ENCODE data around the gene PRKAB1. TPM values are rescaled to one million over a fixed set of nuclear protein-coding genes. Genes with fewer than 3 reads are reported as not detected.

Gene PRKAB1
- total RNA-seq, 1 experiment from 2014 or later, result 13.8 TPM

- DNase-seq (ENCODE audit: low read depth), result no peak
Observed at GRCh38 chr12:119710965-119711551, 43.1 kb downstream of the PRKAB1 start.

- DNase-seq (ENCODE audit: low read depth), result no peak
Observed at GRCh38 chr12:119711693-119712092, 43.8 kb downstream of the PRKAB1 start.

GRCh38 chr12:119712721-119713120, 44.8 kb downstream of the PRKAB1 start:
- DNase-seq (ENCODE audit: low read depth), result no peak

GRCh38 chr12:119713551-119714031, 45.7 kb downstream of the PRKAB1 start:
- DNase-seq (ENCODE audit: low read depth), result no peak

- no peak for DNase-seq (ENCODE audit: low read depth)
Observed at GRCh38 chr12:119714614-119715267, 46.8 kb downstream of the PRKAB1 start.

- DNase-seq (ENCODE audit: low read depth), result peak; percentile 35
Observed at GRCh38 chr12:119715268-119715620, 47.3 kb downstream of the PRKAB1 start.

GRCh38 chr12:119718141-119718540, 50.2 kb downstream of the PRKAB1 start:
- no peak for DNase-seq (ENCODE audit: low read depth)

GRCh38 chr12:119720349-119720748, 52.4 kb downstream of the PRKAB1 start:
- no peak for DNase-seq (ENCODE audit: low read depth)

- DNase-seq (ENCODE audit: low read depth), result no peak
Observed at GRCh38 chr12:119721306-119721705, 53.4 kb downstream of the PRKAB1 start.

GRCh38 chr12:119725523-119725922, 57.6 kb downstream of the PRKAB1 start:
- DNase-seq (ENCODE audit: low read depth), result no peak

- DNase-seq (ENCODE audit: low read depth), result peak; percentile 8
Observed at GRCh38 chr12:119727600-119728443, 59.9 kb downstream of the PRKAB1 start.

- no peak for DNase-seq (ENCODE audit: low read depth)
Observed at GRCh38 chr12:119728444-119728745, 60.5 kb downstream of the PRKAB1 start.

GRCh38 chr12:119729871-119730270, 61.9 kb downstream of the PRKAB1 start:
- DNase-seq (ENCODE audit: low read depth), result no peak

GRCh38 chr12:119730381-119730780, 62.4 kb downstream of the PRKAB1 start:
- no peak for DNase-seq (ENCODE audit: low read depth)

Small RNA genes within 50 kb of the gene (small RNA-seq; reads per million reads assigned to genes)
- gene RN7SKP197, result not detected

Other genes with a start within 250 kb of the PRKAB1 start
- gene TMEM233, start 74.4 kb upstream of the PRKAB1 start, total RNA-seq (2014; rRNA removed; shearing (Covaris generic)), result not detected in 2 replicates
- gene CIT, start 209.2 kb downstream of the PRKAB1 start, total RNA-seq (2014; rRNA removed; shearing (Covaris generic)), result 25.4 and 29.9 TPM in 2 replicates

All from HT1080 (cell line).